Activated CD8-positive, alpha-beta memory T cell treated with anti-CD3 and anti-CD28 coated beads, Interleukin-2, amount 50 U/mL, for 1 hour (primary cell): ENCODE data around the gene TES.

Experiments
- DNase-seq: peaks from one replicate; pipeline ENCODE4 v3.0.0-alpha.2; 2020; ENCODE audit errors: extremely low read depth

The TES gene

GRCh38 chr7:116193329-116194087 lies 16.8 kb upstream of the TES start:
- no peak for DNase-seq

GRCh38 chr7:116194115-116194514 lies 16.2 kb upstream of the TES start:
- no peak for DNase-seq

- no peak for DNase-seq
These were observed 14.9 kb upstream of the TES start for GRCh38 chr7:116195451-116195850.

GRCh38 chr7:116196947-116197346 lies 13.4 kb upstream of the TES start:
- no peak for DNase-seq

GRCh38 chr7:116197360-116197759 lies 13.0 kb upstream of the TES start:
- DNase-seq, result no peak

GRCh38 chr7:116198748-116199410 lies 11.5 kb upstream of the TES start:
- DNase-seq, result no peak

- DNase-seq, result no peak
These were observed 9.4 kb upstream of the TES start for GRCh38 chr7:116200963-116201362.

GRCh38 chr7:116206141-116206540 lies 4.2 kb upstream of the TES start:
- DNase-seq, result no peak

GRCh38 chr7:116208919-116209318 lies 1.4 kb upstream of the TES start:
- no peak for DNase-seq

GRCh38 chr7:116209561-116210070 lies 723 bp upstream of the TES start:
- DNase-seq, result no peak

GRCh38 chr7:116211006-116211912 lies 920 bp downstream of the TES start:
- peak; percentile 81 for DNase-seq

- DNase-seq, result no peak
These were observed 1.7 kb downstream of the TES start for GRCh38 chr7:116211913-116212596.

- DNase-seq, result no peak
These were observed 2.5 kb downstream of the TES start for GRCh38 chr7:116212869-116213268.

GRCh38 chr7:116213361-116214130 lies 3.2 kb downstream of the TES start:
- no peak for DNase-seq

GRCh38 chr7:116214921-116215320 lies 4.6 kb downstream of the TES start:
- DNase-seq, result no peak

GRCh38 chr7:116215551-116215950 lies 5.2 kb downstream of the TES start:
- DNase-seq, result no peak

- no peak for DNase-seq
These were observed 6.7 kb downstream of the TES start for GRCh38 chr7:116216956-116217571.

GRCh38 chr7:116218051-116218645 lies 7.8 kb downstream of the TES start:
- no peak for DNase-seq

- DNase-seq, result no peak
These were observed 8.4 kb downstream of the TES start for GRCh38 chr7:116218747-116219146.

GRCh38 chr7:116219288-116219687 lies 8.9 kb downstream of the TES start:
- DNase-seq, result no peak
